Measurements from ENCODE around the gene GREB1L.

GRCh38 chr18:21481739-21482138 is 239.7 kb downstream of the GREB1L start:
- TF ChIP-seq CTCF (IDR thresholded peaks at IDR 0.05) (no peak), POLR2A (IDR thresholded peaks at IDR 0.05) (no peak)

Measured in right lobe of liver (tissue), 4 donors.